ENCODE results near the gene TTYH2.

TTYH2 gene

GRCh38 chr17:74199306-74200092 is 13.9 kb upstream of the TTYH2 start:
- in situ Hi-C loops (cut with HindIII; ENCODE audit: low pct_unique_long_range_greater_than_20kb, low sequenced_read_pairs), result no loop called here
- TF ChIP-seq JUND (IDR thresholded peaks at IDR 0.05; ENCODE audit: low read depth), result no peak
- peak; percentile 75 to 80 for DNase-seq (ENCODE audit: low read depth in 1 of 2, low spot score in 1 of 2)

- DNase-seq (ENCODE audit: low read depth in 1 of 2, low spot score in 1 of 2), result no peak
- in situ Hi-C loops (cut with HindIII; ENCODE audit: low pct_unique_long_range_greater_than_20kb, low sequenced_read_pairs), result no loop called here
- no peak for TF ChIP-seq JUND (IDR thresholded peaks at IDR 0.05; ENCODE audit: low read depth)
Observed at GRCh38 chr17:74200112-74200511, 13.3 kb upstream of the TTYH2 start.

- no peak for TF ChIP-seq JUND (IDR thresholded peaks at IDR 0.05; ENCODE audit: low read depth)
- in situ Hi-C loops (cut with HindIII; ENCODE audit: low pct_unique_long_range_greater_than_20kb, low sequenced_read_pairs), result no loop called here
- DNase-seq (ENCODE audit: low read depth in 1 of 2, low spot score in 1 of 2), result peak in 1 of 2 experiments; percentile 38
Observed at GRCh38 chr17:74201250-74201649, 12.1 kb upstream of the TTYH2 start.

GRCh38 chr17:74201948-74202347 is 11.4 kb upstream of the TTYH2 start:
- in situ Hi-C loops (cut with HindIII; ENCODE audit: low pct_unique_long_range_greater_than_20kb, low sequenced_read_pairs), result no loop called here
- DNase-seq (ENCODE audit: low read depth in 1 of 2, low spot score in 1 of 2), result no peak
- no peak for TF ChIP-seq JUND (IDR thresholded peaks at IDR 0.05; ENCODE audit: low read depth)

GRCh38 chr17:74202938-74203337 is 10.4 kb upstream of the TTYH2 start:
- peak; percentile 36 to 69 for DNase-seq (ENCODE audit: low read depth in 1 of 2, low spot score in 1 of 2)
- in situ Hi-C loops (cut with HindIII; ENCODE audit: low pct_unique_long_range_greater_than_20kb, low sequenced_read_pairs), result no loop called here
- no peak for TF ChIP-seq JUND (IDR thresholded peaks at IDR 0.05; ENCODE audit: low read depth)

- in situ Hi-C loops (cut with HindIII; ENCODE audit: low pct_unique_long_range_greater_than_20kb, low sequenced_read_pairs), result no loop called here
- peak; percentile 94 to 99 for DNase-seq (ENCODE audit: low read depth in 1 of 2, low spot score in 1 of 2)
- TF ChIP-seq JUND (IDR thresholded peaks at IDR 0.05; ENCODE audit: low read depth), result no peak
Observed at GRCh38 chr17:74203439-74204240, 9.7 kb upstream of the TTYH2 start, which contains the start of gene RPL38. Gene RPL38, plus strand, starts transcription at chr17:74203678. Its CDS starts 278 bp downstream, at chr17:74203956.

- TF ChIP-seq JUND (IDR thresholded peaks at IDR 0.05; ENCODE audit: low read depth), result no peak
- DNase-seq (ENCODE audit: low read depth in 1 of 2, low spot score in 1 of 2), result no peak
- in situ Hi-C loops (cut with HindIII; ENCODE audit: low pct_unique_long_range_greater_than_20kb, low sequenced_read_pairs), result no loop called here
Observed at GRCh38 chr17:74204474-74204873, 8.9 kb upstream of the TTYH2 start.

- in situ Hi-C loops (cut with HindIII; ENCODE audit: low pct_unique_long_range_greater_than_20kb, low sequenced_read_pairs), result no loop called here
- no peak for TF ChIP-seq JUND (IDR thresholded peaks at IDR 0.05; ENCODE audit: low read depth)
- no peak for DNase-seq (ENCODE audit: low read depth in 1 of 2, low spot score in 1 of 2)
Observed at GRCh38 chr17:74205274-74205673, 8.1 kb upstream of the TTYH2 start.

GRCh38 chr17:74206332-74206818 is 7.0 kb upstream of the TTYH2 start:
- in situ Hi-C loops (cut with HindIII; ENCODE audit: low pct_unique_long_range_greater_than_20kb, low sequenced_read_pairs), result no loop called here
- no peak for DNase-seq (ENCODE audit: low read depth in 1 of 2, low spot score in 1 of 2)
- no peak for TF ChIP-seq JUND (IDR thresholded peaks at IDR 0.05; ENCODE audit: low read depth)

GRCh38 chr17:74210191-74211140 is 2.9 kb upstream of the TTYH2 start:
- TF ChIP-seq JUND (IDR thresholded peaks at IDR 0.05; ENCODE audit: low read depth), result no peak; the same call in 1 of the 2 replicates
- in situ Hi-C loops (cut with HindIII; ENCODE audit: low pct_unique_long_range_greater_than_20kb, low sequenced_read_pairs), result no loop called here

GRCh38 chr17:74211141-74211911 is 2.0 kb upstream of the TTYH2 start:
- no peak for TF ChIP-seq JUND (IDR thresholded peaks at IDR 0.05; ENCODE audit: low read depth)
- in situ Hi-C loops (cut with HindIII; ENCODE audit: low pct_unique_long_range_greater_than_20kb, low sequenced_read_pairs), result no loop called here
- DNase-seq (ENCODE audit: low read depth in 1 of 2, low spot score in 1 of 2), result peak in 1 of 2 experiments; percentile 59

More at GRCh38 chr17:74210191-74211140, 2.9 kb upstream of the TTYH2 start:
- DNase-seq (ENCODE audit: low read depth in 1 of 2, low spot score in 1 of 2), result peak; percentile 77 to 80
